ENCODE data around the gene HNRNPD. TPM values are rescaled to one million over a fixed set of nuclear protein-coding genes. Genes with fewer than 3 reads are reported as not detected.

The HNRNPD gene
- total RNA-seq, 2 donors from 2014 or later: 63.2 to 110 TPM

- ATAC-seq (ENCODE audit: insufficient number of reproducible peaks, low FRiP score, low read depth): no peak
- Histone ChIP-seq H3K4me1 (ENCODE audit: control insufficient read depth in 1 of 2, low read depth in 2 of 2) (no peaks in the 10 kb centered on the region), H3K27ac (no peak overlapping the region), H3K9me3 (no peaks in the 10 kb centered on the region), H3K36me3 (no peaks in the 10 kb centered on the region), H3K4me3 (no peak overlapping the region), H3K27me3 (replicated peaks; ENCODE audit: insufficient read depth) (no peaks in the 10 kb centered on the region)
- no peak for TF ChIP-seq CTCF (IDR thresholded peaks at IDR 0.05)
- DNase-seq (ENCODE audit: low spot score): no peak
These were observed 8.0 kb upstream of the HNRNPD start for GRCh38 chr4:82381661-82382296.

DNA sequence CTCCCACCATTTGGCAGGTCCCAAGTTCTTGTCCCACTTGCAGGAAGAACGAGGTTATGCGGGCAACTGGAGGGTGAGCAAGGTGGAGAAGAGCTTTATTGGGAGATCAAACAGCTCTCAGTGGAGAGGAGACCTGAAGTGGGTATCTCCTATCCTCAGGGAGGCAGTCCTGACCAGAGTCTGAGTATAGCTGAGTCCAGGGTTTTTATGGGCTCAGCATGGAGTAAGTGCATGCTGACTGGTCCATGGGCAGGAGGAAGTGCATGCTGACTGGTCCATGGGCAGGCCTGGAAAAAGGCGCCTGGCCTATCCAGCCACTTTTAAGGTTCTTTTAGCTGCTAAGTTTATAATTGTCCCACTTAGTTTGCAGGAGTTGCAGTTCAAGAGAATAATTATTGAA is 7.4 kb upstream of the HNRNPD start:
- no peaks in the 10 kb centered on the region for H3K9me3 ChIP-seq
- peaks cover 0 to under 1% of the 10 kb centered on the region in 2 donors for H3K4me1 ChIP-seq (ENCODE audit: control insufficient read depth in 1 of 2, low read depth in 2 of 2)
- no peaks in the 10 kb centered on the region for H3K27me3 ChIP-seq (replicated peaks; ENCODE audit: insufficient read depth)
- no peak overlapping the region for H3K4me3 ChIP-seq
- TF ChIP-seq CTCF (IDR thresholded peaks at IDR 0.05): no peak
- ATAC-seq (ENCODE audit: insufficient number of reproducible peaks, low FRiP score, low read depth): no peak
- H3K27ac ChIP-seq: no peak overlapping the region
- no peak for DNase-seq (ENCODE audit: low spot score)
- H3K36me3 ChIP-seq: no peaks in the 10 kb centered on the region

- Histone ChIP-seq H3K4me1 (ENCODE audit: control insufficient read depth in 1 of 2, low read depth in 2 of 2) (peaks cover 0 to 4% of the 10 kb centered on the region in 2 donors), H3K36me3 (no peaks in the 10 kb centered on the region), H3K27ac (no peak overlapping the region), H3K9me3 (no peaks in the 10 kb centered on the region), H3K4me3 (no peak overlapping the region), H3K27me3 (replicated peaks; ENCODE audit: insufficient read depth) (no peaks in the 10 kb centered on the region)
- ATAC-seq (ENCODE audit: insufficient number of reproducible peaks, low FRiP score, low read depth) (no peak), DNase-seq (ENCODE audit: low spot score) (no peak)
- no peak for TF ChIP-seq CTCF (IDR thresholded peaks at IDR 0.05)
These were observed 7.0 kb upstream of the HNRNPD start for GRCh38 chr4:82380831-82381230.

GRCh38 chr4:82380344-82380743 is 6.6 kb upstream of the HNRNPD start:
- H3K27me3 ChIP-seq (replicated peaks; ENCODE audit: insufficient read depth): no peaks in the 10 kb centered on the region
- H3K4me3 ChIP-seq: no peak overlapping the region
- peaks cover 3 to 8% of the 10 kb centered on the region in 2 donors for H3K4me1 ChIP-seq (ENCODE audit: control insufficient read depth in 1 of 2, low read depth in 2 of 2)
- no peak for ATAC-seq (ENCODE audit: insufficient number of reproducible peaks, low FRiP score, low read depth)
- no peak for TF ChIP-seq CTCF (IDR thresholded peaks at IDR 0.05)
- no peaks in the 10 kb centered on the region for H3K9me3 ChIP-seq
- DNase-seq (ENCODE audit: low spot score): no peak
- no peak overlapping the region for H3K27ac ChIP-seq
- H3K36me3 ChIP-seq: no peaks in the 10 kb centered on the region

GRCh38 chr4:82376109-82376508 is 2.3 kb upstream of the HNRNPD start:
- no peaks in the 10 kb centered on the region for H3K36me3 ChIP-seq
- no peak for TF ChIP-seq CTCF (IDR thresholded peaks at IDR 0.05)
- H3K9me3 ChIP-seq: no peaks in the 10 kb centered on the region
- no peak for ATAC-seq (ENCODE audit: insufficient number of reproducible peaks, low FRiP score, low read depth)
- peaks cover 3 to 18% of the 10 kb centered on the region in 2 donors for H3K4me1 ChIP-seq (ENCODE audit: control insufficient read depth in 1 of 2, low read depth in 2 of 2)
- DNase-seq (ENCODE audit: low spot score): no peak
- no peak overlapping the region for H3K27ac ChIP-seq
- H3K4me3 ChIP-seq: no peak overlapping the region
- no peaks in the 10 kb centered on the region for H3K27me3 ChIP-seq (replicated peaks; ENCODE audit: insufficient read depth)

Measured in thoracic aorta (tissue), 2 donors.